IPS-15b (cell line): ENCODE data around the gene ILF3.

Experiments used
- H3K27me3 ChIP-seq: one replicate; pipeline ENCODE4 v1.6.1; 2013; ENCODE audit warnings: low read length; ENCODE audit not compliant: control insufficient read depth, insufficient read depth
- H3K36me3 ChIP-seq: one replicate; pipeline ENCODE4 v1.6.1; 2013; ENCODE audit warnings: low read length; ENCODE audit not compliant: control insufficient read depth, insufficient read depth
- H3K4me1 ChIP-seq: one replicate; pipeline ENCODE4 v1.6.1; 2013; ENCODE audit warnings: mild to moderate bottlenecking, low read length; ENCODE audit not compliant: control insufficient read depth, insufficient read depth
- H3K4me3 ChIP-seq: one replicate; pipeline ENCODE4 v1.5.1; 2013; ENCODE audit warnings: low read depth, low read length
- H3K9ac ChIP-seq: one replicate; pipeline ENCODE4 v1.6.1; 2013; ENCODE audit warnings: low read depth, mild to moderate bottlenecking, low read length
- H3K9me3 ChIP-seq: one replicate; pipeline ENCODE4 v1.6.1; 2013; ENCODE audit warnings: mild to moderate bottlenecking, low read length; ENCODE audit not compliant: control insufficient read depth, insufficient read depth

ILF3 gene

DNA sequence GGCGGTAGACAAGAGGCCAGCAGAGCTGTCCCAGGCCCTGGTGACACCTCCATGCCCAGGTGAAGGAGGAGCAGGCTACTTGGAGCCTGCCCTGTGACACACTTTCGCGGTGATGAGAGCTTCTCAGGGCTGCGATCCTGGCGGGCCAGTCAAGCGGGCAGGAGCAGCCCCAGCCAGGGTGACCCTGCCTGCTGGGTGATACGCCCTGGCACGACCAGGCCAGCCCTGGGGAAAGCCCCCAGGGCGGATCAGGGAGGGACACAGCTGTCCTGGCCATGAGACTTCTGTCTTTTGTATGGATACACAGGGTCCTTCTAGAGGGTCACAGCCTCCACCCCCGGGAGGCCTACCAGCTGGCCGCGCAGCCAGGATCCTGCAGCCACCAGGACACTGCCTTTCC, 76.8 kb downstream of the ILF3 start:
- Histone ChIP-seq H3K9ac (no peak overlapping the region), H3K4me1 (no peaks in the 10 kb centered on the region)

GRCh38 chr19:10735741-10736140, 81.6 kb downstream of the ILF3 start:
- no peaks in the 10 kb centered on the region for H3K4me1 ChIP-seq
- H3K27me3 ChIP-seq = no peaks in the 10 kb centered on the region
- no peaks in the 10 kb centered on the region for H3K9me3 ChIP-seq
- H3K4me3 ChIP-seq = no peak overlapping the region
- H3K36me3 ChIP-seq = peaks cover 2% of the 10 kb centered on the region
- no peak overlapping the region for H3K9ac ChIP-seq

More for the DNA sequence above, 76.8 kb downstream of the ILF3 start:
- Histone ChIP-seq H3K9me3 (no peaks in the 10 kb centered on the region), H3K27me3 (no peaks in the 10 kb centered on the region), H3K4me3 (no peak overlapping the region), H3K36me3 (no peaks in the 10 kb centered on the region)

DNA sequence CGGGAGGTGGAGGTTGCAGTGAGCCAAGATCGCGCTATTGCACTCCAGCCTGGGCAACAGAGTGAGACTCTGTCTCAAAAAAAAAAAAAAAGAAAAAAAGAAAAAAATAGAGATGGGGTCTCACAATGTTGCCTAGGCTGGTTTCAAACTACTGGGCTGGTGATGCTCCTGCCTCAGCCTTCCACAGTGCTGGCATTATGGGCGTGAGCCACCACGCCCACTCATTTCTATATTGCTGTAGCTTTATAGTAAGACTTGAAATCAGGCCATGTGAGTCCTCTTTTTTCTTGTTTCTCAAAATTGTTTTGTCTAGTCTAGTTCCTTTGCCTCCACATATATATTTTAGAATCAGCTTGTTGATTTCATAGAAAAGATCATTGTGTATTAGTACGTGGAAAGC, 82.0 kb downstream of the ILF3 start:
- Histone ChIP-seq H3K9me3 (no peaks in the 10 kb centered on the region), H3K4me3 (no peak overlapping the region), H3K27me3 (no peaks in the 10 kb centered on the region), H3K4me1 (no peaks in the 10 kb centered on the region), H3K9ac (no peak overlapping the region), H3K36me3 (peaks cover 2% of the 10 kb centered on the region)

GRCh38 chr19:10736916-10737551, 82.9 kb downstream of the ILF3 start:
- Histone ChIP-seq H3K27me3 (no peaks in the 10 kb centered on the region), H3K4me3 (no peak overlapping the region), H3K9me3 (no peaks in the 10 kb centered on the region), H3K9ac (no peak overlapping the region), H3K4me1 (no peaks in the 10 kb centered on the region), H3K36me3 (peaks cover 2% of the 10 kb centered on the region)

- Histone ChIP-seq H3K27me3 (no peaks in the 10 kb centered on the region), H3K4me1 (no peaks in the 10 kb centered on the region), H3K9ac (no peak overlapping the region), H3K9me3 (no peaks in the 10 kb centered on the region), H3K36me3 (peaks cover 2% of the 10 kb centered on the region), H3K4me3 (no peak overlapping the region)
Observed at GRCh38 chr19:10737722-10738121, 83.6 kb downstream of the ILF3 start.

GRCh38 chr19:10740798-10741197, 86.7 kb downstream of the ILF3 start:
- Histone ChIP-seq H3K27me3 (no peaks in the 10 kb centered on the region), H3K9ac (no peak overlapping the region), H3K9me3 (no peaks in the 10 kb centered on the region), H3K4me3 (no peak overlapping the region), H3K36me3 (peaks cover 2% of the 10 kb centered on the region), H3K4me1 (no peaks in the 10 kb centered on the region)
